ENCODE measurements around the gene SEC11C. TPM values are rescaled to one million over a fixed set of nuclear protein-coding genes. Genes with fewer than 3 reads are reported as not detected.

SEC11C gene
- total and polyA plus RNA-seq, 2 of the 8 experiments (the other 6 are each of a cell fraction or from before 2014, with no cell fraction given): 27.1 to 59.3 TPM

DNA sequence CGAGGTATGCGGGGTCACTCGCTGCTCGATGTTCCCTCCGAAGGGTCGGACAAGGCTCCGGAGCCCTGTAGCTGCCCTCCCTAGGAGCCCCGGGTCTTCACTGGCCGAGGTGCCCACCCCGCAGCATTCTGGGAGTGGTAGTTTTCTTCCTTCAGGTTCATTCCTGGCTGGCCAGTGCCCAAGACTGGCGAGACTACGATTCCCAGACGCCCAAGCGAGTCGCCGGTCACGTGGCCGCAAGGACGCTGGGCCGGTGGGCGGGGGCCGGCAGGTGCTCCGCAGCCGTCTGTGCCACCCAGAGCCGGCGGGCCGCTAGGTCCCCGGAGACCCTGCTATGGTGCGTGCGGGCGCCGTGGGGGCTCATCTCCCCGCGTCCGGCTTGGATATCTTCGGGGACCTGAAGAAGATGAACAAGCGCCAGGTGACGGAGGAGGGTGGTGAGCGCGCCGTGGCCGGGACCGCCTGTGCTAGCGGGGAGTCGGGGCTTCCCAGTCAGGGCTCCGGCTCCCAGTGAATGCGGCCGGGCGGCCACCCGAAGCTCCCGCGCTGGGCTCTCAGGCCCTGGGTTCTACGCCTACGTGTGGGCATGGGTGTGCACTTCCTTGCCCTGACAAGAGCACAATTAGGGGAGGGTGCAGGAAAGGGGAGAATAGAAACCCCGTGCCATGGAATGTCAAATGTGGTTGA, at the start of gene SEC11C (continued):
- 0 out of 2 replicates have a peak, but pooled peaks have one; percentile 5 for TF ChIP-seq TEAD4 (IDR thresholded peaks at IDR 0.05; ENCODE audit: low read depth, low read length)
- TF ChIP-seq, protein P1, sequence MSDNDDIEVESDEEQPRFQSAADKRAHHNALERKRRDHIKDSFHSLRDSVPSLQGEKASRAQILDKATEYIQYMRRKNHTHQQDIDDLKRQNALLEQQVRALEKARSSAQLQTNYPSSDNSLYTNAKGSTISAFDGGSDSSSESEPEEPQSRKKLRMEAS (IDR thresholded peaks at IDR 0.05): peak; percentile 67
- peak in 1 of 2 experiments; percentile 71; a peak in 1 of 4 replicates for TF ChIP-seq SIN3A (conservative IDR thresholded peaks at IDR 0.05 in 1 of 2, IDR thresholded peaks at IDR 0.05 in 1 of 2; ENCODE audit: low read depth in 1 of 2, low read length in 2 of 2)
- TF ChIP-seq KDM4A (IDR thresholded peaks at IDR 0.05; ENCODE audit: low read depth, low read length, severe bottlenecking): peak; percentile 99
- TF ChIP-seq GTF2F1 (IDR thresholded peaks at IDR 0.05; ENCODE audit: borderline replicate concordance, low read depth, low read length): no peak
